ENCODE results near the gene CLBA1. TPM values are rescaled to one million over a fixed set of nuclear protein-coding genes. Genes with fewer than 3 reads are reported as not detected.
A peak's percentile ranks its signal among the peaks of the same experiment; 100 is the strongest.

CLBA1 gene
- total and polyA plus RNA-seq, 4 donors: 12.3 to 22.3 (median 13.8) TPM

DNA sequence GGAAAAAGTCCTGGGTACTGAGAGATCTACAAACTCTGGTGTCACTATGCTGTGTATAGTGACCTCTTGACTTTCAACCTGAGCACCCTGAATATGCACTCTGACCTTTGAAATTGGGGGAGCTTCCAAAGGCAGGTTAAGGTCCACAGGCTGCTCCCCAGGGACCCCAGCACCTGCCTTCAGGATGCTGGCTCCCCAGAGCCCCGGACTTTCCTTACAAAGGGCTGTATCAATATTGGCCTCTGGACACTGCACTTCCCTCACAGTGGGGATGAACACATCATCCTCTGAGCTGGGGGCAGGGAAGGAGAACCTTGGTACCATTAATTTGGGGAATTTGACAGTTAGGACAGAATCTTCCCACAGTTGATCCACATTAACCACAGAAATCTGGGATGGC is 46.6 kb upstream of the CLBA1 start:
- no peak for TF ChIP-seq CTCF (IDR thresholded peaks at IDR 0.05; ENCODE audit: control extremely low read depth, extremely low read depth)
- Histone ChIP-seq H3K4me3 (no peak overlapping the region), H3K9me3 (ENCODE audit: control insufficient read depth in 4 of 4, insufficient read depth in 3 of 4, low read length in 3 of 4) (peaks cover 0 to 1% (median 0%) of the 10 kb centered on the region in 4 donors), H3K9ac (ENCODE audit: insufficient read depth in 1 of 2, low read length in 2 of 2) (no peak overlapping the region), H3K36me3 (ENCODE audit: control insufficient read depth in 4 of 4, insufficient read depth in 4 of 4, low read length in 4 of 4) (no peaks in the 10 kb centered on the region), H3K27ac (ENCODE audit: low read depth in 1 of 2, low read length in 1 of 2) (no peak overlapping the region), H3K27me3 (ENCODE audit: control insufficient read depth in 3 of 3, insufficient read depth in 3 of 3, low read length in 2 of 3) (peaks cover 0 to 6% (median 0%) of the 10 kb centered on the region in 3 donors), H3K4me1 (ENCODE audit: control insufficient read depth in 5 of 5, insufficient read depth in 5 of 5, low read length in 5 of 5) (peaks cover 0 to 3% (median 0%) of the 10 kb centered on the region in 5 donors)
- ATAC-seq (ENCODE audit: insufficient read depth, low FRiP score) (no peak), DNase-seq (no peak)
- 84 to 94% methylated on average over 1 of the region's 1 CpG for WGBS, 2 donors

- Histone ChIP-seq H3K27ac (ENCODE audit: low read depth in 1 of 2, low read length in 1 of 2) (no peak overlapping the region), H3K4me3 (no peak overlapping the region), H3K36me3 (ENCODE audit: control insufficient read depth in 4 of 4, insufficient read depth in 4 of 4, low read length in 4 of 4) (no peaks in the 10 kb centered on the region), H3K27me3 (ENCODE audit: control insufficient read depth in 3 of 3, insufficient read depth in 3 of 3, low read length in 2 of 3) (peaks cover 0 to 6% (median 0%) of the 10 kb centered on the region in 3 donors), H3K9ac (ENCODE audit: insufficient read depth in 1 of 2, low read length in 2 of 2) (no peak overlapping the region), H3K4me1 (ENCODE audit: control insufficient read depth in 5 of 5, insufficient read depth in 5 of 5, low read length in 5 of 5) (no peaks in the 10 kb centered on the region), H3K9me3 (ENCODE audit: control insufficient read depth in 4 of 4, insufficient read depth in 3 of 4, low read length in 3 of 4) (peaks cover 0 to 1% (median 0%) of the 10 kb centered on the region in 4 donors)
- DNase-seq: peak in 1 of 3 donors; percentile 10
- ATAC-seq (ENCODE audit: insufficient read depth, low FRiP score): no peak
- 58% methylated on average over 11 of the region's 11 CpGs for WGBS, 2 donors
- TF ChIP-seq CTCF (IDR thresholded peaks at IDR 0.05; ENCODE audit: control extremely low read depth, extremely low read depth): no peak
Measured at GRCh38 chr14:104939666-104940410, 45.8 kb upstream of the CLBA1 start.

DNA sequence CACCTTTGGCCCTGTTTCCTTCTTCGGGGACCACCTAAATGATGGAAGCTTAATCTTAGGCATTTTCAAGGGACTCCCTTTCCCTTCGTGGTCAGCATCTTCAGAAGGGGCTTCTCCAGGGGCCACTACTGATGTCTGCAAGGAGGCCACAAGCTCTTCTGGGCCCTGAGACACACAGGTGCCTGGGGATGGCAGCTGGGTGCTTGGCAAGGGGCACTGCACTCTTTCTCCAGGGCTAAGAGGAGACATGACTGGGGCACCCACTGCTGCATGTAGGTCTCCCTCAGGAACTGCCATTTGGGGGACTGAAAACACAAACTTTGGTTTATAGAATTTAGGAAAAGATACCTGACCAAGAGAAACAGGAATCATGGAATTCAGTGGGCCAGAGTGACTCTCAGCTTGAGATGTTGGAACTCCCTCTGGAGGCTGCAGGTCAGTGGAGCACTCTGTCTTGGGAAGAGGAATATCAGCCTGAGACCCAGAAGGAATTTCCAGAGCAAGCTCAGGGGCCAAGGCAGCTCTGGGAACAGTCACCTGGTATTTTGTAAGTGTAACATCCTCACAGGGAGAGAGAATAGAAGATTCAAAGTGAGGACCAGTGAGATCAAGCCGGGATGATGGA is 45.0 kb upstream of the CLBA1 start:
- TF ChIP-seq CTCF (IDR thresholded peaks at IDR 0.05; ENCODE audit: control extremely low read depth, extremely low read depth): no peak
- no peaks in the 10 kb centered on the region for H3K4me1 ChIP-seq (ENCODE audit: control insufficient read depth in 5 of 5, insufficient read depth in 5 of 5, low read length in 5 of 5)
- H3K9ac ChIP-seq (ENCODE audit: insufficient read depth in 1 of 2, low read length in 2 of 2): no peak overlapping the region
- no peaks in the 10 kb centered on the region for H3K36me3 ChIP-seq (ENCODE audit: control insufficient read depth in 4 of 4, insufficient read depth in 4 of 4, low read length in 4 of 4)
- ATAC-seq (ENCODE audit: insufficient read depth, low FRiP score) (no peak), DNase-seq (peak in 2 of 3 donors; percentile 24 to 28)
- H3K27ac ChIP-seq (ENCODE audit: low read depth in 1 of 2, low read length in 1 of 2): no peak overlapping the region
- peaks cover 0 to 6% (median 0%) of the 10 kb centered on the region in 3 donors for H3K27me3 ChIP-seq (ENCODE audit: control insufficient read depth in 3 of 3, insufficient read depth in 3 of 3, low read length in 2 of 3)
- H3K4me3 ChIP-seq: no peak overlapping the region
- 81 to 88% methylated on average over 3 of the region's 3 CpGs for WGBS, 2 donors
- peaks cover 0 to 1% (median 0%) of the 10 kb centered on the region in 4 donors for H3K9me3 ChIP-seq (ENCODE audit: control insufficient read depth in 4 of 4, insufficient read depth in 3 of 4, low read length in 3 of 4)
